Measurements from ENCODE around the gene NDNF. TPM values are rescaled to one million over a fixed set of nuclear protein-coding genes. Genes with fewer than 3 reads are reported as not detected.

The NDNF gene
- total RNA-seq, 1 experiment from 2014 or later, result 2.0 TPM

Other genes starting within 250 kb of the NDNF start
- gene PRDM5, start 149.8 kb downstream of the NDNF start, total RNA-seq (2014; rRNA removed; shearing (Covaris generic); ENCODE audit: low replicate concordance), result 4.1 and 4.7 TPM in 2 replicates
- 0.98 TPM in 1 of 2 replicates, not detected in the other for gene TNIP3, start 91.8 kb upstream of the NDNF start, total RNA-seq (2014; rRNA removed; shearing (Covaris generic); ENCODE audit: low replicate concordance)